ENCODE results near the gene MET. TPM values are rescaled to one million over a fixed set of nuclear protein-coding genes. Genes with fewer than 3 reads are reported as not detected.

The MET gene
- total and polyA plus RNA-seq, 2 of the 8 experiments (the other 6 are each of a cell fraction or from before 2014, with no cell fraction given) = 3.5 to 12.9 TPM

- no peak overlapping the region for H3K4me2 ChIP-seq (ENCODE audit: insufficient read depth in 1 of 2, low read depth in 2 of 2, low read length in 2 of 2)
- no peak overlapping the region for H4K91ac ChIP-seq (replicated peaks; ENCODE audit: insufficient read length, low read length)
- POLR2A ChIA-PET (ENCODE audit: partially characterized antibody) = no interaction called here
- no peaks in the 10 kb centered on the region; the same call in 1 of the 2 replicates for H3K23me2 ChIP-seq (ENCODE audit: low read depth, low read length)
- no peak overlapping the region for H3K27ac ChIP-seq (ENCODE audit: low read depth, low read length)
- H2BK5ac ChIP-seq (ENCODE audit: low read depth, low read length) = no peak overlapping the region
- no peaks in the 10 kb centered on the region for H3K79me2 ChIP-seq (ENCODE audit: control insufficient read depth in 1 of 2, insufficient read depth in 2 of 2, low read length in 2 of 2)
- no peak overlapping the region for H2BK120ac ChIP-seq (replicated peaks; ENCODE audit: low read depth, low read length)
- H3K36me3 ChIP-seq (ENCODE audit: control insufficient read depth in 2 of 4, insufficient read depth in 4 of 4, low read length in 3 of 4) = no peaks in the 10 kb centered on the region
- no peak overlapping the region for H2BK15ac ChIP-seq (ENCODE audit: low read length)
- H3K4ac ChIP-seq (replicated peaks; ENCODE audit: insufficient read length, low read depth, low read length) = no peak overlapping the region
- no peaks in the 10 kb centered on the region for H3K79me1 ChIP-seq (ENCODE audit: low read depth, low read length)
- H3K14ac ChIP-seq (ENCODE audit: insufficient read length) = no peak overlapping the region
- no peak for DNase-seq (ENCODE audit: low read depth in 1 of 2, low spot score in 2 of 2)
- no peak overlapping the region for H2AFZ ChIP-seq (ENCODE audit: low read length)
- H3K4me1 ChIP-seq (replicated peaks in 1 of 4; ENCODE audit: control insufficient read depth in 3 of 4, insufficient read depth in 4 of 4, low read length in 3 of 4) = no peaks in the 10 kb centered on the region
- no peak overlapping the region for H3K56ac ChIP-seq (replicated peaks; ENCODE audit: insufficient read length, low read depth, low read length)
- no peak overlapping the region for H2AK5ac ChIP-seq (ENCODE audit: low read depth, low read length)
- no peak overlapping the region for H2BK12ac ChIP-seq (ENCODE audit: low read depth, low read length)
- no peaks in the 10 kb centered on the region for H3K27me3 ChIP-seq (replicated peaks in 1 of 4; ENCODE audit: control insufficient read depth in 3 of 4, extremely low read depth in 1 of 4, insufficient read depth in 3 of 4, low read length in 3 of 4)
- no peak overlapping the region for H3K9ac ChIP-seq (replicated peaks in 1 of 4; ENCODE audit: extremely low read depth in 1 of 4, low read depth in 3 of 4, low read length in 3 of 4)
- 93% methylated on average over 2 of the region's 2 CpGs; no CpG with 5 or more reads in 1 of the 2 experiments for WGBS, 2 experiments (ENCODE audit: extremely low coverage in 1 of 2, insufficient coverage in 1 of 2, insufficient read length in 1 of 2, insufficient replicate concordance in 2 of 2, low coverage in 1 of 2, low lambda C conversion rate in 2 of 2, missing lambda C conversion rate in 1 of 2)
- no peak overlapping the region for H4K8ac ChIP-seq (ENCODE audit: extremely low read depth, insufficient read depth, low read length)
- FAIRE-seq = no peak
- CTCF ChIA-PET (ENCODE audit: partially characterized antibody) = interaction anchor here (1.0 to 1.9 kb wide), 3 partner anchors 12 to 43 kb away, joined by 3 to 4 read pairs (median 3); no protein-coding TSS in a partner anchor
- no peak overlapping the region for H2BK20ac ChIP-seq (ENCODE audit: low read length)
- no peaks in the 10 kb centered on the region for H3K9me3 ChIP-seq (ENCODE audit: insufficient read depth in 2 of 2, low read depth in 1 of 2, low read length in 1 of 2)
- H3K4me3 ChIP-seq (ENCODE audit: extremely low read depth in 1 of 4, insufficient read depth in 2 of 4, low read depth in 3 of 4, low read length in 4 of 4) = no peak overlapping the region
- H4K5ac ChIP-seq (ENCODE audit: insufficient read length, low read depth, low read length) = no peak overlapping the region
- H4K20me1 ChIP-seq (replicated peaks in 1 of 2; ENCODE audit: control insufficient read depth in 1 of 2, insufficient read depth in 2 of 2, low read length in 2 of 2) = no peaks in the 10 kb centered on the region
- H3K18ac ChIP-seq (ENCODE audit: extremely low read depth, low read length) = no peak overlapping the region
- H3K23ac ChIP-seq (ENCODE audit: insufficient read length) = no peak overlapping the region
- TF ChIP-seq SIRT6 (IDR thresholded peaks at IDR 0.05; ENCODE audit: low read length) (no peak), ATF3 (IDR thresholded peaks at IDR 0.05; ENCODE audit: insufficient read depth, low read depth, low read length) (no peak), SP4 (IDR thresholded peaks at IDR 0.05; ENCODE audit: low read length) (no peak), FOSL1 (IDR thresholded peaks at IDR 0.05; ENCODE audit: insufficient read depth, low read depth, low read length) (no peak), POLR2AphosphoS5 (IDR thresholded peaks at IDR 0.05; ENCODE audit: low read depth, low read length) (no peak), ATF2 (IDR thresholded peaks at IDR 0.05; ENCODE audit: low read length) (no peak), SAP30 (IDR thresholded peaks at IDR 0.05; ENCODE audit: insufficient read depth, insufficient replicate concordance, low read length) (no peak), RXRA (IDR thresholded peaks at IDR 0.05; ENCODE audit: insufficient read depth, low read depth, low read length) (no peak), RFX5 (IDR thresholded peaks at IDR 0.05; ENCODE audit: borderline replicate concordance, low read depth, low read length) (no peak), PHF8 (conservative IDR thresholded peaks at IDR 0.05; ENCODE audit: low read depth, low read length) (no peak), TCF12 (IDR thresholded peaks at IDR 0.05; ENCODE audit: low read depth, low read length) (no peak), ASH2L (IDR thresholded peaks at IDR 0.05; ENCODE audit: low read length) (no peak), POU5F1 (IDR thresholded peaks at IDR 0.05; ENCODE audit: low read depth, low read length) (no peak)
These were observed 40.3 kb upstream of the MET start for GRCh38 chr7:116631676-116632075.
